Right lobe of liver (tissue), 6 donors: ENCODE data around the gene NPSR1. TPM values are rescaled to one million over a fixed set of nuclear protein-coding genes. Genes with fewer than 3 reads are reported as not detected.
A peak's percentile ranks its signal among the peaks of the same experiment; 100 is the strongest.

Source experiments
- ATAC-seq, 4 donors: fragments of 200-7000 bp; cut with Tn5 transposase; one replicate each; pipeline ENCODE4 v1.9.1; 2020; ENCODE audit warnings: mild to moderate bottlenecking in 4 of 4, moderate library complexity in 4 of 4
- DNase-seq, 3 donors: peaks; one replicate each; pipeline ENCODE4 v3.0.0-alpha.2; 2020
- H3K27ac ChIP-seq, 3 donors: fragments of 200-600 bp; one replicate each; pipeline ENCODE4 v1.8.0; 2022
- H3K27me3 ChIP-seq, 2 donors: fragments of 200-600 bp; one replicate each; pipeline ENCODE4 v1.8.0; 2022
- H3K36me3 ChIP-seq, 4 donors: fragments of 200-600 bp; sonication (generic) in 1 of 4; one replicate each; pipeline versions ENCODE4 v1.5.1 to v1.8.0; 2017 to 2022; ENCODE audit warnings: control low read depth in 1 of 4
- H3K4me1 ChIP-seq, 4 donors: fragments of 200-600 bp; sonication (generic) in 1 of 4; one replicate each; pipeline versions ENCODE4 v1.5.1 to v1.8.0; 2017 to 2022; ENCODE audit warnings: control low read depth in 1 of 4
- H3K4me3 ChIP-seq, 3 donors: fragments of 200-600 bp; one replicate each; pipeline ENCODE4 v1.8.0; 2022
- H3K9me3 ChIP-seq, 4 donors: fragments of 200-600 bp; sonication (generic) in 1 of 4; one replicate each; pipeline versions ENCODE4 v1.5.1 to v1.8.0; 2017 to 2022; ENCODE audit warnings: control low read depth in 1 of 4
- CTCF ChIP-seq, 4 donors: fragments of 200-600 bp in 3 of 4; fragments of 450-650 bp in 1 of 4; IDR thresholded peaks; one replicate each; pipeline versions ENCODE4 v1.5.1 to v1.8.0; 2016 to 2022; ENCODE audit warnings: antibody characterized with exemption in 4 of 4, mild to moderate bottlenecking in 2 of 4
- POLR2A ChIP-seq: fragments of 450-650 bp; IDR thresholded peaks from one replicate; pipeline ENCODE4 v1.6.1; 2017; ENCODE audit warnings: antibody characterized with exemption, mild to moderate bottlenecking
- WGBS: methylation state at CpG from one replicate; pipeline ENCODE4 v1.1.6; 2018; ENCODE audit warnings: low coverage, low lambda C conversion rate; ENCODE audit not compliant: insufficient coverage; ENCODE audit errors: missing lambda C conversion rate; 5-methylcytosine and 5-hydroxymethylcytosine counted together
- intact Hi-C, 2 donors: fragments of 100-400 bp; cut with DNase I; formaldehyde crosslinking; loops; one replicate each; pipeline versions ENCODE4 v1.11.2 to v1.14.1; 2022
- total RNA-seq, 6 experiments: library from RNA; depleted of rRNA in 2 of 6; stranded (reverse); fragments of >200 nt in 2 of 6; fragmentation: NEBNext Ultra II Directional in 3 of 6; extraction: Animal tissue kit (Norgen Biotek cat#: 25700) in 3 of 6; gene quantifications; one replicate each; pipeline versions ENCODE4 v1.1.0 to v1.2.4, GENCODE V29; 2016 to 2023
- donor health status: DM: no; HTN: yes; CAD: no.
- donor health status: DM: no; HTN: no; CAD: no.
- donor health status: DM: no; HTN: no; CAD: no.
- donor health status: DM: no; HTN: yes; CAD: no.
- donor health status: DM: no; HTN: yes; CAD: no.

The NPSR1 gene
- total RNA-seq, 6 experiments from 2014 or later: not detected

GRCh38 chr7:34747176-34747781 lies 89.3 kb downstream of the NPSR1 start:
- peak overlapping the region in 1 of 3 donors; percentile 56 for H3K27ac ChIP-seq
- peaks cover 0 to 7% (median 0%) of the 10 kb centered on the region in 4 donors for H3K4me1 ChIP-seq
- intact Hi-C loops: no loop called here
- TF ChIP-seq POLR2A: no peak
- no peak for TF ChIP-seq CTCF (IDR thresholded peaks at IDR 0.05)
- DNase-seq (no peak), ATAC-seq (no peak)
- 86% methylated on average over 8 of the region's 8 CpGs for WGBS
- no peaks in the 10 kb centered on the region for H3K9me3 ChIP-seq
- H3K36me3 ChIP-seq: no peaks in the 10 kb centered on the region
- H3K4me3 ChIP-seq: no peak overlapping the region
- H3K27me3 ChIP-seq: no peaks in the 10 kb centered on the region

GRCh38 chr7:34747867-34748727 lies 90.1 kb downstream of the NPSR1 start:
- Histone ChIP-seq H3K9me3 (no peaks in the 10 kb centered on the region), H3K4me1 (peaks cover 0 to 7% (median 0%) of the 10 kb centered on the region in 4 donors), H3K27me3 (no peaks in the 10 kb centered on the region), H3K27ac (peak overlapping the region in 1 of 3 donors; percentile 56), H3K36me3 (no peaks in the 10 kb centered on the region), H3K4me3 (no peak overlapping the region)
- WGBS: 24% methylated on average over 7 of the region's 8 CpGs
- peak; percentile 84 to 97 (median 90) for ATAC-seq
- TF ChIP-seq POLR2A (no peak), CTCF (IDR thresholded peaks at IDR 0.05) (peak in 1 of 4 donors; percentile 6)
- DNase-seq: peak; percentile 51 to 90 (median 65)
- intact Hi-C loops: no loop called here

GRCh38 chr7:34748728-34749089 lies 90.7 kb downstream of the NPSR1 start:
- DNase-seq (no peak), ATAC-seq (no peak)
- intact Hi-C loops: no loop called here
- Histone ChIP-seq H3K36me3 (no peaks in the 10 kb centered on the region), H3K4me1 (peaks cover 0 to 7% (median 0%) of the 10 kb centered on the region in 4 donors), H3K4me3 (no peak overlapping the region), H3K27me3 (no peaks in the 10 kb centered on the region), H3K27ac (peak overlapping the region in 1 of 3 donors; percentile 47), H3K9me3 (no peaks in the 10 kb centered on the region)
- 75% methylated on average over 1 of the region's 2 CpGs for WGBS
- TF ChIP-seq POLR2A (no peak), CTCF (IDR thresholded peaks at IDR 0.05) (no peak)

- no peak overlapping the region for H3K4me3 ChIP-seq
- intact Hi-C loops: no loop called here
- H3K9me3 ChIP-seq: no peaks in the 10 kb centered on the region
- no peaks in the 10 kb centered on the region for H3K27me3 ChIP-seq
- TF ChIP-seq POLR2A (no peak), CTCF (IDR thresholded peaks at IDR 0.05) (no peak)
- DNase-seq: no peak
- 81% methylated on average over 2 of the region's 2 CpGs for WGBS
- no peak overlapping the region for H3K27ac ChIP-seq
- no peak for ATAC-seq
- H3K4me1 ChIP-seq: peaks cover 0 to 7% (median 0%) of the 10 kb centered on the region in 4 donors
- no peaks in the 10 kb centered on the region for H3K36me3 ChIP-seq
Measured at GRCh38 chr7:34749446-34749845, 91.4 kb downstream of the NPSR1 start.
